Activated CD4-positive, alpha-beta T cell treated with anti-CD3 and anti-CD28 coated beads for 36 hours (primary cell): Measurements from ENCODE around the gene CDYL. TPM values are rescaled to one million over a fixed set of nuclear protein-coding genes. Genes with fewer than 3 reads are reported as not detected.

Source experiments
- ATAC-seq: fragments of 200-7000 bp; cut with Tn5 transposase; one replicate; pipeline ENCODE4 v1.10.0; 2021; ENCODE audit warnings: mild to moderate bottlenecking, moderate library complexity
- CTCF ChIA-PET: fragments of 350-600 bp; sonication (Branson Sonifier 250); formaldehyde crosslinking; loops from one replicate; lab custom pipeline; 2021; ENCODE audit warnings: antibody characterized with exemption; lab: Charles Lee
- POLR2A ChIA-PET: fragments of 350-600 bp; sonication (Branson Sonifier 250); formaldehyde crosslinking; loops from one replicate; lab custom pipeline; 2021; ENCODE audit warnings: antibody characterized with exemption, inconsistent platforms; lab: Charles Lee
- DNase-seq: peaks from one replicate; pipeline ENCODE4 v3.0.0-alpha.2; 2020
- H3K27ac Mint-ChIP-seq: one replicate; pipeline ENCODE4 v1.8.0; 2021; ENCODE audit warnings: mixed read lengths
- H3K27me3 Mint-ChIP-seq: one replicate; pipeline ENCODE4 v1.8.0; 2021; ENCODE audit warnings: mixed read lengths
- H3K36me3 Mint-ChIP-seq: one replicate; pipeline ENCODE4 v1.8.0; 2021; ENCODE audit warnings: low read depth, mixed read lengths
- H3K4me1 Mint-ChIP-seq: one replicate; pipeline ENCODE4 v1.8.0; 2021; ENCODE audit warnings: mixed read lengths
- H3K4me3 Mint-ChIP-seq: one replicate; pipeline ENCODE4 v1.8.0; 2021; ENCODE audit warnings: mild to moderate bottlenecking, moderate library complexity, mixed read lengths
- H3K9me3 Mint-ChIP-seq: one replicate; pipeline ENCODE4 v1.8.0; 2021; ENCODE audit warnings: low read depth, mixed read lengths
- intact Hi-C, 2 experiments: fragments of 100-400 bp; cut with DNase I in 1 of 2; cut with micrococcal nuclease in 1 of 2; formaldehyde crosslinking; loops; one replicate each; pipeline versions ENCODE4 v1.14.2 to v1.15.1; 2022 to 2024; cut with DNase I, micrococcal nuclease
- total RNA-seq, 2 experiments: library from RNA; stranded (reverse); gene quantifications; one replicate each; pipeline ENCODE4 v1.2.3, GENCODE V29; 2021

CDYL gene
- total RNA-seq, 2 experiments from 2014 or later = 22.1 to 33.7 TPM

DNA sequence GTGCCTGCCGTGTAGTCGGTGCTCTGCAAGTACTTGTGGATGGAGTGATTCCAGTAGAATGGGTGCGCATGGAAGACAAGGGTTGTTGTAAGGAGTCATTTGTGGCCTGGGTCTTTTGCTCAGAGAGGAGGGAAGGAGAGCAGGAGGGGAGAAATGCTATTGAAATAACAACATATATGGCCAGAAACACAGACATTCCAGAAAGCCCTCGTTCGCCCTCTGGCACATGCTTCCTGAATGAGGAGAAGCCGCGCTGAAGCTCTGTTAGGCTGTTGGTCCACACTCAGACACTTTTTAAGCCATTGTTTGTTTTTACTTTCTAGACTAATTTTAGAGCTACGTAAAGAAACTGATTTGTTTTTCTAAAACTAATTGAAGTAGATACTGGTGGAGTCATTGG is 120.2 kb downstream of the CDYL start:
- DNase-seq = no peak
- no peak overlapping the region for H3K27ac Mint-ChIP-seq
- peaks cover 7% of the 10 kb centered on the region for H3K9me3 Mint-ChIP-seq
- ChIA-PET CTCF (no interaction called here), POLR2A (no interaction called here)
- intact Hi-C loops = no loop called here
- H3K4me3 Mint-ChIP-seq = no peak overlapping the region
- H3K4me1 Mint-ChIP-seq = no peaks in the 10 kb centered on the region
- H3K27me3 Mint-ChIP-seq = no peaks in the 10 kb centered on the region
- no peak for ATAC-seq
- peaks cover 54% of the 10 kb centered on the region for H3K36me3 Mint-ChIP-seq

DNA sequence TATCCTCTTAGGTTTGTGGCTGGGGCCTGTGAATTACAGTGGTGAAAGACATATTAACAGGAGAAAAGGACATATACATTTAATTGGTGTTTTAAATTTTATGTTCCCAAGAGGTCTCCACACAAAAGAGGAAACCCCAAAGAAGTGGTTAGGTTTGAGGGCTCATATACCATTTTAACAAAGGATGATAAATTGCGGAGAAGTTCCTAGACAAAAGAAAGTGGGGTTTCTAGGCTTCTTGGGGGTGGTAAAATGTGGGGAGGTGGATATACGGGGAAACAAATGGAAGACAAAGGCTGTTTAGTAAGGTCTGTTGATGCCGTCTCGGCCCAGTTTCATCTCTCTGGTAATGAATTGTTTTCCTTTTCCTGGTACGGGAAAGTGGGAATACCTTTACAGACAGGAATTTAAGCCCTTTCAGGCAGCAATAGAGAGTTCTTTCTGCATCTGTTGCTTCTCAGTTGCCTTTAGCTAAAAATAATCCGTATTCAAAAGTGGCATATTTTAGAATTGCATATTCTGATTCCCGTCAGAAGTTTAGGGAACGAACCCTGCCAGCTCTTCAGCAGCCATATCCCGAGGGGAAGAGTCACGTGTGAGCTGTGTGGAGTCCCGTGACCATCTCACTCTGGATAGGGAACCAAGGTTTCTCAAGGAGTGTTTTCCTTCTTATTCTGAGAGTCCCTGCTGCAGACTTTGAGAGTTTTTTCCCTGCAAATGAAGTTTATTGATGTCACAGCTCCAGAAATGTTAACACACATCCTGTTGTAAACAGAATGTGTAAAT is 123.2 kb downstream of the CDYL start:
- H3K36me3 Mint-ChIP-seq = peaks cover 43% of the 10 kb centered on the region
- DNase-seq (no peak), ATAC-seq (no peak)
- ChIA-PET POLR2A (no interaction called here), CTCF (interaction anchor here (1.2 kb wide), 1 partner anchor 105 kb away, joined by 4 read pairs; the partner anchor contains the start of gene RPP40)
- no peaks in the 10 kb centered on the region for H3K27me3 Mint-ChIP-seq
- no peak overlapping the region for H3K27ac Mint-ChIP-seq
- H3K4me3 Mint-ChIP-seq = no peak overlapping the region
- H3K4me1 Mint-ChIP-seq = peaks cover 3% of the 10 kb centered on the region
- H3K9me3 Mint-ChIP-seq = peaks cover 7% of the 10 kb centered on the region
- intact Hi-C loops = no loop called here

- CTCF ChIA-PET = interaction anchor here (0.6 kb wide), 1 partner anchor 689 kb away, joined by 3 read pairs; no protein-coding TSS in a partner anchor
Measured at GRCh38 chr6:4901386-4902061, 125.3 kb downstream of the CDYL start.

GRCh38 chr6:4902363-4902762 is 126.2 kb downstream of the CDYL start:
- intact Hi-C loops = no loop called here
- ChIA-PET CTCF (no interaction called here), POLR2A (no interaction called here)
- Mint-ChIP-seq H3K27ac (no peak overlapping the region), H3K27me3 (no peaks in the 10 kb centered on the region), H3K4me1 (peaks cover 22% of the 10 kb centered on the region), H3K36me3 (peaks cover 26% of the 10 kb centered on the region), H3K9me3 (peaks cover 7% of the 10 kb centered on the region), H3K4me3 (no peak overlapping the region)
- ATAC-seq (no peak), DNase-seq (no peak)

More at GRCh38 chr6:4901386-4902061, 125.3 kb downstream of the CDYL start:
- DNase-seq (no peak), ATAC-seq (no peak)
- peaks cover 32% of the 10 kb centered on the region for H3K36me3 Mint-ChIP-seq
- no peak overlapping the region for H3K4me3 Mint-ChIP-seq
- H3K27ac Mint-ChIP-seq = no peak overlapping the region
- POLR2A ChIA-PET = no interaction called here
- peaks cover 15% of the 10 kb centered on the region for H3K4me1 Mint-ChIP-seq
- intact Hi-C loops = no loop called here
- H3K27me3 Mint-ChIP-seq = no peaks in the 10 kb centered on the region
- H3K9me3 Mint-ChIP-seq = peaks cover 7% of the 10 kb centered on the region

DNA sequence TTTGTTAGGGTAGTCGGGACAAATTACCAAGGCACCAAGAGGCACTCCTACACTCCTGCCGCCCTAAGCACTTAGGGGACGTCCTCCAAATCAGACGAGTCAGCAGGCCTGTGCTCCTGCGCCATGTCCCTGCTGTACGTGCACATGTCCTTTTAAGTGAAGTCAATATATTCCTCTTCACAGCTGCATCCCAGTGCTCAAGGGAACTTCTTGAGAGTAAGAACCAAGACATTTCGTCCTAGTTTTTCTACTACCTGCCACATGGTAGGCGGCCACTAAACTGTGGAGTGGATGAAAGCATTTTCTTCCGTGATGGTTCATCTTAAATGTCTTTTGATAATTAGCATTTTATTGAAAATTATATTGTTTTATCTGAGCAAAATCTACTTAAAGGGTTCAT is 126.9 kb downstream of the CDYL start:
- ATAC-seq (no peak), DNase-seq (no peak)
- ChIA-PET CTCF (no interaction called here), POLR2A (no interaction called here)
- H3K4me1 Mint-ChIP-seq = peaks cover 29% of the 10 kb centered on the region
- H3K9me3 Mint-ChIP-seq = peaks cover 7% of the 10 kb centered on the region
- intact Hi-C loops = no loop called here
- peaks cover 23% of the 10 kb centered on the region for H3K36me3 Mint-ChIP-seq
- H3K4me3 Mint-ChIP-seq = no peak overlapping the region
- no peaks in the 10 kb centered on the region for H3K27me3 Mint-ChIP-seq
- no peak overlapping the region for H3K27ac Mint-ChIP-seq

DNA sequence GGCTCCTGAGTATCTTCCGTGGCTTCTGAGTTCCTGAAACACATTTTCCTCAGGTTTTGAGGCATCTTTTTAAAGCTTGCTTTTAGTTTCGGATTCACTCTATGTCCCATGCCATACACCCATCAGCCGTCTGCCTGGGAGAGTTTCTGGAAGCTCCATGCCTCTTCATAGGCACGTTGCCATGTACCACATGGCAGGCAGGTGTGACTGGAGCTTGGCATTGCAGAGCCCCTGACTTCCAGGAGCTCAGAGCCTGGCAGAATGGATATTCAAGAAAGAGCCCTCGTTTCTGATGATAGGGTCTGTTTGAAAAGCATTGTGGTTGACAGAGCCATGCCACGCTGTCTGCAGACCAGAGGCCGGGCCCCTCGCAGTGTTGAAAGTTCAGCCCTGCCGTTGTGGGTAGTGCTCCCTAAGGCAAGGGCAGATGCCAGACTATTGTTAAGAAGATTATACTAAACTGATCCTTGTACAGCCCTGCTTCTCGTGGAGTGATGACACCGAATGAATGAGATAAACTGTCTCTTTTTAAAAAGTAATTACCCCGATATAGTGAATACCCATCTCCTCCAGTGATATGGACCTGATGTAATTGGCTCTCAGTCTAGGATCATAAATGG is 127.7 kb downstream of the CDYL start:
- POLR2A ChIA-PET = no interaction called here
- DNase-seq (no peak), ATAC-seq (no peak)
- peaks cover 7% of the 10 kb centered on the region for H3K9me3 Mint-ChIP-seq
- H3K27ac Mint-ChIP-seq = no peak overlapping the region
- no peak overlapping the region for H3K4me3 Mint-ChIP-seq
- intact Hi-C loops = no loop called here
- H3K27me3 Mint-ChIP-seq = no peaks in the 10 kb centered on the region
- CTCF ChIA-PET = interaction anchor here (0.7 kb wide), 2 partner anchors 11 to 78 kb away, joined by 3 read pairs; no protein-coding TSS in a partner anchor
- H3K4me1 Mint-ChIP-seq = peaks cover 29% of the 10 kb centered on the region
- peaks cover 23% of the 10 kb centered on the region for H3K36me3 Mint-ChIP-seq

GRCh38 chr6:4904461-4905025 is 128.3 kb downstream of the CDYL start:
- H3K36me3 Mint-ChIP-seq = peaks cover 19% of the 10 kb centered on the region
- ChIA-PET CTCF (interaction anchor here (0.7 kb wide), 1 partner anchor 77 kb away, joined by 3 read pairs; no protein-coding TSS in a partner anchor), POLR2A (no interaction called here)
- H3K27ac Mint-ChIP-seq = no peak overlapping the region
- H3K4me1 Mint-ChIP-seq = peaks cover 29% of the 10 kb centered on the region
- DNase-seq (no peak), ATAC-seq (no peak)
- peaks cover 1% of the 10 kb centered on the region for H3K9me3 Mint-ChIP-seq
- no peaks in the 10 kb centered on the region for H3K27me3 Mint-ChIP-seq
- no peak overlapping the region for H3K4me3 Mint-ChIP-seq
- intact Hi-C loops = no loop called here

- peaks cover 21% of the 10 kb centered on the region for H3K36me3 Mint-ChIP-seq
- DNase-seq = no peak
- CTCF ChIA-PET = no interaction called here
- peaks cover 31% of the 10 kb centered on the region for H3K4me1 Mint-ChIP-seq
- no peaks in the 10 kb centered on the region for H3K9me3 Mint-ChIP-seq
- H3K4me3 Mint-ChIP-seq = no peak overlapping the region
- POLR2A ChIA-PET = interaction anchor here (1.2 kb wide), 1 partner anchor 116 kb away, joined by 3 read pairs; no protein-coding TSS in a partner anchor
- peak overlapping the region; percentile 14 for H3K27ac Mint-ChIP-seq
- no peaks in the 10 kb centered on the region for H3K27me3 Mint-ChIP-seq
- ATAC-seq = no peak
- intact Hi-C loops = no loop called here
Measured at GRCh38 chr6:4905826-4906225, 129.6 kb downstream of the CDYL start.

DNA sequence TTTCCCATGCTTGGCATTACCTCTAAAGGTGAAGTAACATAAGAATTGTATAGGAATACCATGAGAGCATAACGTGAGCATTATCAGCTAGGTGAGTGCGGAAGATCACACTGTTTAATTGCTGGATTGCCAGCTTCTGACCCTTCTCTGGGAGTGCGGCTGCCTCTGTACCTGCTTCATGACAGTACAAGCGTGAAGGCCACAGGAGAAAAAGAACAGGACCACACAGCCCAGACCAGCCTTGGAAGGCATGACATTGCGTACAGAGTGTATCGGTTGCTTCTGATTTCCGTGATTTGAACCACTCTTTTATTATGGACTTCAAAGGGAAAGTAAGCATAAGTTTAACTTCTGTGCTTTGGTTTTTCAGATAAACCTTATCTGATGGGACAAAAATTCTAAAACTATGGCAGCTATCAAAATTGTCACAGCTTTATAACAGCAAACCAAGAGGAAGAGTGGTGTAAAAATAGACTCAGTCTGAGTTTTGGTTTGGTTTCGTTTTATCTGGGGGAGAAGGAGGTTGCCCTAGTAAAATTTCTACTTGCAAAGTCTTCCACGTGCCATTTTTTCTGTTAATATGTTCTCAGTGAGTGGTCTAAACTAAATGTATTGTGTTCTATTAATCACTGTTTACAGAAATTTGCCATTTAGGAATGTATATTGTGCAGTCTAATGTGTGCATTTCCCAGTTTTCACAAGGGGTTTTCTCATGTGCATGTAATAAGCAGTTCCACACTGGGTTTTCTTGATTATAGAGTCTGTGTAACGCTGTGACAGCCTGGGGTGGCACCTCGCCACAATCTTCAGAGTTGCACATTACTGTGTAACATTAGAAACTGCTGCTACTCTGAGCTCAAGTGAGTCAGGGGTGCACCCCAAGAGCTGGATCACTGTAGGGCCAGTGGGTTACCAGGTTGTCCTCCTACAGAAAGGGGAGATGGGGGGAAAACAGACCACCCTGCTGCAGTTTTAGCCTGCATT is 130.4 kb downstream of the CDYL start:
- POLR2A ChIA-PET = interaction anchor here (1.2 kb wide), 1 partner anchor 116 kb away, joined by 3 read pairs; no protein-coding TSS in a partner anchor
- Mint-ChIP-seq H3K9me3 (no peaks in the 10 kb centered on the region), H3K27ac (peak overlapping the region; percentile 15), H3K4me1 (peaks cover 33% of the 10 kb centered on the region), H3K27me3 (no peaks in the 10 kb centered on the region), H3K36me3 (peaks cover 21% of the 10 kb centered on the region), H3K4me3 (peak overlapping the region; percentile 22)
- peak; percentile 40 for DNase-seq
- ATAC-seq = peak; percentile 84
- intact Hi-C loops = no loop called here
- CTCF ChIA-PET = interaction anchor here (0.7 kb wide), 1 partner anchor 1729 kb away, joined by 4 read pairs; no protein-coding TSS in a partner anchor

DNA sequence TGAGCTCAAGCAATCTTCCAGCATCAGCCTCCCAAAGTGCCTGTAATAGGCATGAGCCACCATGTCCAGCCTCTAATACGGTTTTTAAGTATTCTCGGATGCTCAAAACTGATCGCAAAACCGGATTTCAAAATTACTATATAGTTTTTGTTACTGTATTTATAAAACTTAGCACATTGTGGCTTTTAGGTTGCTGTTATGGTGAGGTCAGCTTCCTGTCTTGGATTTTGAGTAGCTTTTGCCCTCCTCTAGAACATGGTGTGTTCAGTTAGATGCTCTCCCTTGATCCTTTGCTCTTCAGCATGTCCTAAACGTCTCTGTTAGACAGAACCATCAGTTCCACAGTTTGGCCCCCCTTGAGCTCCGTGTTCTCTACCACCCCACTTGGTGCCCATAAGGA is 131.4 kb downstream of the CDYL start:
- no peak for ATAC-seq
- no peaks in the 10 kb centered on the region for H3K9me3 Mint-ChIP-seq
- POLR2A ChIA-PET = no interaction called here
- H3K27me3 Mint-ChIP-seq = no peaks in the 10 kb centered on the region
- peaks cover 33% of the 10 kb centered on the region for H3K4me1 Mint-ChIP-seq
- intact Hi-C loops = no loop called here
- H3K27ac Mint-ChIP-seq = no peak overlapping the region
- H3K4me3 Mint-ChIP-seq = no peak overlapping the region
- CTCF ChIA-PET = interaction anchor here (1.5 kb wide), 1 partner anchor 10 kb away, joined by 5 read pairs; no protein-coding TSS in a partner anchor
- H3K36me3 Mint-ChIP-seq = peaks cover 18% of the 10 kb centered on the region
- DNase-seq = no peak
